ENCODE measurements around the gene TSPAN10.

TSPAN10 gene

DNA sequence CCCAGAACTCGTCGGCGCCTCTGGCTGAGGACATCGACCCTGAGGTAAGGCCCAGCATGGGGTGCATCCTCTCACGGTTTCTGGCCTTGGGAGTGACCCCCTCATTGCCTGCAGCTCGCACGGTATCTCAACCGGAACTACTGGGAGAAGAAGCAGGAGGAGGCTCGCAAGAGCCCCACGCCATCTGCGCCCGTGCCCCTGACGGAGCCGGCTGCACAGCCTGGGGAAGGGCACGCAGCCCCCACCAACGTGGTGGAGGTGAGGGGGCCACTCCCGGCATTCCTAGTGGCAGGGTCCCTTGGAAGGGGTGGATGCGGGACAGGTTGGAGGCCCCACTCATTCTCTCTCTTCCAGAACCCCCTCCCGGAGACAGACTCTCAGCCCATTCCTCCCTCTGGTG, 57.8 kb downstream of the TSPAN10 start:
- no peak overlapping the region for H4K12ac ChIP-seq (ENCODE audit: low read depth, low read length)
- H2BK12ac ChIP-seq (ENCODE audit: low read length): no peak overlapping the region
- no peak overlapping the region for H3K27ac ChIP-seq (ENCODE audit: low read depth, low read length)
- no peaks in the 10 kb centered on the region for H3K27me3 ChIP-seq (ENCODE audit: insufficient read depth, low read length)
- H3K4me1 ChIP-seq (ENCODE audit: control insufficient read depth in 1 of 2, insufficient read depth in 2 of 2, low read length in 2 of 2): no peaks in the 10 kb centered on the region
- no peak overlapping the region for H3K4me3 ChIP-seq (ENCODE audit: low read depth, low read length)
- no peak overlapping the region for H3K4ac ChIP-seq (ENCODE audit: low read depth, low read length)
- no peak overlapping the region for H3K23ac ChIP-seq (ENCODE audit: low read length)
- H4K8ac ChIP-seq (ENCODE audit: low read depth, low read length): no peak overlapping the region
- H3K79me2 ChIP-seq (ENCODE audit: control insufficient read depth, insufficient read depth, low read length, poor library complexity): no peaks in the 10 kb centered on the region
- H3K9me3 ChIP-seq (ENCODE audit: insufficient read depth, low read depth, low read length): no peaks in the 10 kb centered on the region
- H3K36me3 ChIP-seq (ENCODE audit: control insufficient read depth in 1 of 2, insufficient read depth in 2 of 2, low read length in 2 of 2): peaks cover 87 to 94% of the 10 kb centered on the region in 2 experiments
- no peak overlapping the region for H2BK5ac ChIP-seq (ENCODE audit: low read depth, low read length, poor library complexity)
- H3K18ac ChIP-seq (ENCODE audit: low read length): no peak overlapping the region
- no peak overlapping the region for H4K91ac ChIP-seq (ENCODE audit: low read depth, low read length)
- no peaks in the 10 kb centered on the region for H3K79me1 ChIP-seq (ENCODE audit: low read length)
- no peak for DNase-seq
- no peak overlapping the region for H3K9ac ChIP-seq (ENCODE audit: low read length)
- H2AK5ac ChIP-seq (ENCODE audit: low read length): no peak overlapping the region
- no peak overlapping the region for H2AFZ ChIP-seq (ENCODE audit: insufficient read depth, low read length, poor library complexity)
- WGBS (ENCODE audit: extremely low coverage, insufficient coverage, insufficient read length): no CpG with 5 or more reads among the region's 19 CpGs
- H3K14ac ChIP-seq (ENCODE audit: low read length): no peak overlapping the region
- H3K4me2 ChIP-seq (ENCODE audit: low read length): no peak overlapping the region
- H2BK120ac ChIP-seq (ENCODE audit: insufficient read depth, low read length, poor library complexity): no peak overlapping the region

DNA sequence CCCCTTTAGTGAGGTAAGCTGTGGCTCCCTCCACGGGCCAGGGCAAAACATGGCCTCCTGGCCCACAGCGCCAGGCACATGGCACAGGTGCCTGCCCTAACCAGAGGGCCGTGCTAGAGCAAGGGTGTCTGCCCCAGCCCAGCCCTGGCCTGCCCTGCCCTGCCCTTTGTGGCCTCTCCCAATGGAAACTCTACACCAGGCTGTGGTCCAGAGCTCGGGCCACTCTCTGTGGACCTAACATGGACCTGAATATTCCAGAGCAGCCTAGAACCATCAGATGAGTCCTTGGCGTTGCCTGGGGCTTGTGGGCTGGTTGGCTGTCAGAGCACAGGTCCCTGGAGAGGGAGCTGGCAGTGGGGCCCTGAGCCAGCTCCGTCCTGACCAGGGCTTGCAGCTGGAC, 58.2 kb downstream of the TSPAN10 start:
- H3K36me3 ChIP-seq (ENCODE audit: control insufficient read depth in 1 of 2, insufficient read depth in 2 of 2, low read length in 2 of 2): peaks cover 83 to 90% of the 10 kb centered on the region in 2 experiments
- H2AK5ac ChIP-seq (ENCODE audit: low read length): no peak overlapping the region
- H4K91ac ChIP-seq (ENCODE audit: low read depth, low read length): no peak overlapping the region
- no peaks in the 10 kb centered on the region for H3K79me2 ChIP-seq (ENCODE audit: control insufficient read depth, insufficient read depth, low read length, poor library complexity)
- no peak overlapping the region for H2AFZ ChIP-seq (ENCODE audit: insufficient read depth, low read length, poor library complexity)
- H2BK12ac ChIP-seq (ENCODE audit: low read length): no peak overlapping the region
- no peaks in the 10 kb centered on the region for H3K9me3 ChIP-seq (ENCODE audit: insufficient read depth, low read depth, low read length)
- no CpG with 5 or more reads among the region's 6 CpGs for WGBS (ENCODE audit: extremely low coverage, insufficient coverage, insufficient read length)
- no peak overlapping the region for H3K4ac ChIP-seq (ENCODE audit: low read depth, low read length)
- no peaks in the 10 kb centered on the region for H3K4me1 ChIP-seq (ENCODE audit: control insufficient read depth in 1 of 2, insufficient read depth in 2 of 2, low read length in 2 of 2)
- H3K79me1 ChIP-seq (ENCODE audit: low read length): no peaks in the 10 kb centered on the region
- no peak overlapping the region for H4K12ac ChIP-seq (ENCODE audit: low read depth, low read length)
- no peak overlapping the region for H3K4me3 ChIP-seq (ENCODE audit: low read depth, low read length)
- no peak overlapping the region for H3K23ac ChIP-seq (ENCODE audit: low read length)
- H2BK120ac ChIP-seq (ENCODE audit: insufficient read depth, low read length, poor library complexity): no peak overlapping the region
- no peak overlapping the region for H4K8ac ChIP-seq (ENCODE audit: low read depth, low read length)
- no peak overlapping the region for H3K4me2 ChIP-seq (ENCODE audit: low read length)
- no peak overlapping the region for H3K9ac ChIP-seq (ENCODE audit: low read length)
- no peak overlapping the region for H3K27ac ChIP-seq (ENCODE audit: low read depth, low read length)
- H3K14ac ChIP-seq (ENCODE audit: low read length): no peak overlapping the region
- H3K18ac ChIP-seq (ENCODE audit: low read length): no peak overlapping the region
- no peaks in the 10 kb centered on the region for H3K27me3 ChIP-seq (ENCODE audit: insufficient read depth, low read length)
- DNase-seq: no peak
- H2BK5ac ChIP-seq (ENCODE audit: low read depth, low read length, poor library complexity): no peak overlapping the region

DNA sequence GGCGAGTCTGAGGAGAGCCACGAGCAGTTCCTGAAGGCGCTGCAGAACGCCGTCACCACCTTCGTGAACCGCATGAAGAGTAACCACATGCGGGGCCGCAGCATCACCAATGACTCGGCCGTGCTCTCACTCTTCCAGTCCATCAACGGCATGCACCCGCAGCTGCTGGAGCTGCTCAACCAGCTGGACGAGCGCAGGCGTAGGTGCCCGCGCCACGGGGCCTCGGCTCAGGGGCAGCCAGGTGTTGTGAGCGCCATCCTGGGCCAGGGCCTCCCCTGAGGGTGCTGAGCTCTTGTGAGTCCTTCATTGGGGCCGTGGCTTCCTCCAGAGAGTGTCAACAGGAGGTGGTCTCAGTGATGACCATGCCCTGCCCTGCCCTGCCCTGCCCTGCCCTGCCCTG, 58.8 kb downstream of the TSPAN10 start:
- Histone ChIP-seq H3K27ac (ENCODE audit: low read depth, low read length) (no peak overlapping the region), H3K4me1 (ENCODE audit: control insufficient read depth in 1 of 2, insufficient read depth in 2 of 2, low read length in 2 of 2) (no peaks in the 10 kb centered on the region), H3K79me2 (ENCODE audit: control insufficient read depth, insufficient read depth, low read length, poor library complexity) (no peaks in the 10 kb centered on the region), H3K27me3 (ENCODE audit: insufficient read depth, low read length) (no peaks in the 10 kb centered on the region), H3K9me3 (ENCODE audit: insufficient read depth, low read depth, low read length) (no peaks in the 10 kb centered on the region), H2BK5ac (ENCODE audit: low read depth, low read length, poor library complexity) (no peak overlapping the region), H3K4me3 (ENCODE audit: low read depth, low read length) (no peak overlapping the region), H3K36me3 (ENCODE audit: control insufficient read depth in 1 of 2, insufficient read depth in 2 of 2, low read length in 2 of 2) (peaks cover 83 to 89% of the 10 kb centered on the region in 2 experiments), H3K4me2 (ENCODE audit: low read length) (no peak overlapping the region), H2BK120ac (ENCODE audit: insufficient read depth, low read length, poor library complexity) (no peak overlapping the region), H3K23ac (ENCODE audit: low read length) (no peak overlapping the region), H2BK12ac (ENCODE audit: low read length) (no peak overlapping the region), H4K91ac (ENCODE audit: low read depth, low read length) (no peak overlapping the region), H2AK5ac (ENCODE audit: low read length) (no peak overlapping the region), H3K18ac (ENCODE audit: low read length) (no peak overlapping the region), H3K4ac (ENCODE audit: low read depth, low read length) (no peak overlapping the region), H3K14ac (ENCODE audit: low read length) (no peak overlapping the region), H4K8ac (ENCODE audit: low read depth, low read length) (no peak overlapping the region), H3K79me1 (ENCODE audit: low read length) (no peaks in the 10 kb centered on the region), H4K12ac (ENCODE audit: low read depth, low read length) (no peak overlapping the region), H3K9ac (ENCODE audit: low read length) (no peak overlapping the region), H2AFZ (ENCODE audit: insufficient read depth, low read length, poor library complexity) (no peak overlapping the region)
- WGBS (ENCODE audit: extremely low coverage, insufficient coverage, insufficient read length): no CpG with 5 or more reads among the region's 22 CpGs
- DNase-seq: peak; percentile 67 to 79

- Histone ChIP-seq H3K9ac (ENCODE audit: low read length) (no peak overlapping the region), H2BK5ac (ENCODE audit: low read depth, low read length, poor library complexity) (no peak overlapping the region), H3K79me1 (ENCODE audit: low read length) (no peaks in the 10 kb centered on the region), H3K79me2 (ENCODE audit: control insufficient read depth, insufficient read depth, low read length, poor library complexity) (no peaks in the 10 kb centered on the region), H2BK12ac (ENCODE audit: low read length) (no peak overlapping the region), H3K27ac (ENCODE audit: low read depth, low read length) (no peak overlapping the region), H3K23ac (ENCODE audit: low read length) (no peak overlapping the region), H3K4me1 (ENCODE audit: control insufficient read depth in 1 of 2, insufficient read depth in 2 of 2, low read length in 2 of 2) (peaks cover 0 to under 1% of the 10 kb centered on the region in 2 experiments), H2AFZ (ENCODE audit: insufficient read depth, low read length, poor library complexity) (no peak overlapping the region), H4K12ac (ENCODE audit: low read depth, low read length) (no peak overlapping the region), H4K8ac (ENCODE audit: low read depth, low read length) (no peak overlapping the region), H3K4me3 (ENCODE audit: low read depth, low read length) (no peak overlapping the region), H2AK5ac (ENCODE audit: low read length) (no peak overlapping the region), H3K36me3 (ENCODE audit: control insufficient read depth in 1 of 2, insufficient read depth in 2 of 2, low read length in 2 of 2) (peaks cover 83 to 89% of the 10 kb centered on the region in 2 experiments), H3K9me3 (ENCODE audit: insufficient read depth, low read depth, low read length) (no peaks in the 10 kb centered on the region), H4K91ac (ENCODE audit: low read depth, low read length) (no peak overlapping the region), H3K14ac (ENCODE audit: low read length) (no peak overlapping the region), H3K4ac (ENCODE audit: low read depth, low read length) (no peak overlapping the region), H3K18ac (ENCODE audit: low read length) (no peak overlapping the region), H3K4me2 (ENCODE audit: low read length) (no peak overlapping the region), H2BK120ac (ENCODE audit: insufficient read depth, low read length, poor library complexity) (no peak overlapping the region), H3K27me3 (ENCODE audit: insufficient read depth, low read length) (no peaks in the 10 kb centered on the region)
- no peak for DNase-seq
- WGBS (ENCODE audit: extremely low coverage, insufficient coverage, insufficient read length): no CpG with 5 or more reads among the region's 40 CpGs
Measured at GRCh38 chr17:81696218-81696941, 59.4 kb downstream of the TSPAN10 start.
